ENCODE measurements around the gene MAGEE1.

Gene MAGEE1, protein sequence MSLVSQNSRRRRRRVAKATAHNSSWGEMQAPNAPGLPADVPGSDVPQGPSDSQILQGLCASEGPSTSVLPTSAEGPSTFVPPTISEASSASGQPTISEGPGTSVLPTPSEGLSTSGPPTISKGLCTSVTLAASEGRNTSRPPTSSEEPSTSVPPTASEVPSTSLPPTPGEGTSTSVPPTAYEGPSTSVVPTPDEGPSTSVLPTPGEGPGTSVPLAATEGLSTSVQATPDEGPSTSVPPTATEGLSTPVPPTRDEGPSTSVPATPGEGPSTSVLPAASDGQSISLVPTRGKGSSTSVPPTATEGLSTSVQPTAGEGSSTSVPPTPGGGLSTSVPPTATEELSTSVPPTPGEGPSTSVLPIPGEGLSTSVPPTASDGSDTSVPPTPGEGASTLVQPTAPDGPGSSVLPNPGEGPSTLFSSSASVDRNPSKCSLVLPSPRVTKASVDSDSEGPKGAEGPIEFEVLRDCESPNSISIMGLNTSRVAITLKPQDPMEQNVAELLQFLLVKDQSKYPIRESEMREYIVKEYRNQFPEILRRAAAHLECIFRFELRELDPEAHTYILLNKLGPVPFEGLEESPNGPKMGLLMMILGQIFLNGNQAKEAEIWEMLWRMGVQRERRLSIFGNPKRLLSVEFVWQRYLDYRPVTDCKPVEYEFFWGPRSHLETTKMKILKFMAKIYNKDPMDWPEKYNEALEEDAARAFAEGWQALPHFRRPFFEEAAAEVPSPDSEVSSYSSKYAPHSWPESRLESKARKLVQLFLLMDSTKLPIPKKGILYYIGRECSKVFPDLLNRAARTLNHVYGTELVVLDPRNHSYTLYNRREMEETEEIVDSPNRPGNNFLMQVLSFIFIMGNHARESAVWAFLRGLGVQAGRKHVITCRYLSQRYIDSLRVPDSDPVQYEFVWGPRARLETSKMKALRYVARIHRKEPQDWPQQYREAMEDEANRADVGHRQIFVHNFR

DNA sequence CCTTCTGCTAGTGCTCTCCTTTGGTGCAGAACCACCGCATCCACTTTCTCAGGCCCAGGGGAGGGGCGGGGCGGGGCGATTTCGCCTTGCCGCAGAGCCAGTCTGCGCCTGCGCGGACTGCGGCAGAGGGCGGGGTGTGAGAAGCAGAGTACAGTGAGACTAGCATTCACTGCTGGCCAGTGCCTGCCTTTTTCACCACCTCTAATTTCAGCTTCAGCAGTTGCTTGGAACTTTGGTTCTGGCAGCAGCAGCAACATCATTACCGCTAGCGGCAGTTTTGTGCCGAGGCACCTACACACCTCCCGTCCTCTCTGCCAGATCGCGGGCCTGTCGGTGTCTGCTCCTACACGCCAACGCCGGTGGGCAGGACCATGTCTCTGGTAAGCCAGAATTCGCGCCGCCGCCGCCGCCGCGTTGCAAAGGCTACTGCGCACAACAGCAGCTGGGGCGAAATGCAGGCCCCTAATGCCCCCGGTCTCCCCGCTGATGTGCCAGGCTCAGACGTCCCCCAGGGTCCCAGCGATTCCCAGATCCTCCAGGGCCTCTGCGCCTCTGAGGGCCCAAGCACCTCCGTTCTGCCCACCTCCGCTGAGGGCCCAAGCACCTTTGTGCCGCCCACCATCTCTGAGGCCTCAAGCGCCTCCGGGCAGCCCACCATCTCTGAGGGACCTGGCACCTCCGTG, at the start of gene MAGEE1:
Gene MAGEE1, plus strand, starts transcription at position 151 of the 683 bp plus-strand sequence. Its CDS starts 221 bp downstream, at position 372.
- peak; percentile 89 for DNase-seq

DNA sequence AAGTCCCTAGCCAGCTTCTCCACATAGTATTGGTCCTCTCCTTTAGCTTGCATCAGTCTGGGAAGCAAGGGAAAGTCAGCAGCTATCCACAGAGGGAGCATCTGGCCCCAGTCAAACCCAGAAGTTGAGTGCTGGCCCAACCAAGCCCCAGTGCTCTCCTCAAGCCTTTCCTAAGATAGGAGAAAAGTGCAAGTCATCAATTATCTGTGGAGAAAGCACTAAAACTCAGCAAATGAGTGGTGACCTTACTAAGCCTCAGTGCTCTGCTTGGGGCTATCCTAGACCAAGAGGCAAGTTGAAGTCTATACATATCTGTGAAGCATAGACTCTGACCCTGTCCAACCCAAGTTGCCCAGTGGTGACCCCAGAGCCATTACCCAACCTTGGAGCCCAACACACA, 28.5 kb upstream of the MAGEE1 start:
- DNase-seq = no peak

DNA sequence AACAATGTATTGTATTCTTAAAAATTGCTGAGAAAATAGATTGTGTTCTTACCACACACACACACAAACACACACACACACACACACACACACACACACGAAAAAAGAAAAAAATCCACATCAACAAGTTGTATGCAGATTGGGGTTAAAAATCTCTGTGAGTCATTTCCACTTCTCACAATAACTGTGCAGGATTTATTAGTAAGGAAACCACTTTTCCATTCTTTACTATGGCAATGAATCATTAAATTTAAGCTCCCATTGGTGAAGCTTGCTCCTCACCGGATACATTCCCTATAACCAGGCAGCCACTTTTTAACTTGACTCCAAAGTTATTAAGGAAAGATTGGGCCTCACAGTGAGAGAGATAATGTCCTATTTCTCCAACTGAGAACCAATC, 19.7 kb upstream of the MAGEE1 start:
- DNase-seq = no peak

DNA sequence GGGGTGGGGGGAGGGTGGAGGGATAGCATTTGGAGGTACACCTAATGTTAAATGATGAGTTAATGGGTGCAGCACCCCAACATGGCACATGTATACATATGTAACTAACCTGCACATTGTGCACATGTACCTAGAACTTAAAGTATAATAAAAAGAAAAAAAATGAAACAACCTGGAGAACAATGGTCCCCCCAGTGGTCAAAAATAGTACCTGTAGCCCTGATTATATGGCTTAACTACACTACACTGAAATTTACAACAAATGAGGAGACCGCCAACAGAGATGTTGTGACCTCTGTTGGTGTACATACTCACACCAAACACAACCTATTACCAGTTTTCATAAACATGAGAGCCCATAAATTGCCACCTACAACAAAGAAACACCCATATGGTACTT, 7.3 kb upstream of the MAGEE1 start:
- DNase-seq = no peak

DNA sequence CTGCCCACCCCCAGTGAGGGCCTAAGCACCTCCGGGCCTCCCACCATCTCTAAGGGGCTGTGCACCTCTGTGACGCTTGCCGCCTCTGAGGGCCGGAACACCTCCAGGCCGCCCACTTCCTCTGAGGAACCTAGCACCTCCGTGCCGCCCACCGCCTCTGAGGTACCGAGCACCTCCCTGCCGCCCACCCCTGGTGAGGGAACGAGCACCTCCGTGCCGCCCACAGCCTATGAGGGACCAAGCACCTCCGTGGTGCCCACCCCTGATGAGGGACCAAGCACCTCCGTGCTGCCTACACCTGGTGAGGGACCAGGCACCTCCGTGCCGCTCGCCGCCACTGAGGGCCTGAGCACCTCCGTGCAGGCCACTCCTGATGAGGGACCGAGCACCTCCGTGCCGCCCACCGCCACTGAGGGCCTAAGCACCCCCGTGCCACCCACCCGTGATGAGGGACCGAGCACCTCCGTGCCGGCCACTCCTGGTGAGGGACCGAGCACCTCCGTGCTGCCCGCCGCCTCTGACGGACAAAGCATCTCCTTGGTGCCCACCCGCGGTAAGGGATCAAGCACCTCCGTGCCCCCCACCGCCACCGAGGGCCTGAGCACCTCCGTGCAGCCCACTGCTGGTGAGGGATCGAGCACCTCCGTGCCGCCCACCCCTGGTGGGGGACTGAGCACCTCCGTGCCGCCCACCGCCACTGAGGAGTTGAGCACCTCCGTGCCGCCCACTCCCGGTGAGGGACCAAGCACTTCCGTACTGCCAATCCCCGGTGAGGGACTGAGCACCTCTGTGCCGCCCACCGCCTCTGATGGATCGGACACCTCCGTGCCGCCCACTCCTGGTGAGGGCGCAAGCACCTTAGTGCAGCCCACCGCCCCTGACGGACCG, 977 bp downstream of the MAGEE1 start:
- no peak for DNase-seq

DNA sequence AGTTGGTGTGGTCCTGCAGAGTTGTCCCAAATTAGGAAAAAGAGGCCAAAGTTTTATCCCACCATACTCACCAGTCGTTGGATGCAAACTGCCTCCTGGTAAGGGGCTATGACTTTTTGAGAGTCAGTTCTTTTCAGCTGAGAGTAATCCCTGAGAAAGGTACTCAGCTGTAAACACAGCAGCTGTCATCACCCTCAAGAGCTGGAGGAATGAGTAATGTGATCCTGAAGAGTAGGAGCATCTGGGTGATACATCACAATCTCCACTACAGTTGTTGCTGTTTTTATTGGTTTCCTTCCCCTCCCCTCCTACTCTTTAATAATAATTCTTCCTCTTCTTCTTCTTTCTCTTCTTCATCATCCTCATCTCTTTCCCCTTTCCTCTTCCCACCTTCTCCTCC, 5.7 kb downstream of the MAGEE1 start:
- peak; percentile 16 for DNase-seq

DNA sequence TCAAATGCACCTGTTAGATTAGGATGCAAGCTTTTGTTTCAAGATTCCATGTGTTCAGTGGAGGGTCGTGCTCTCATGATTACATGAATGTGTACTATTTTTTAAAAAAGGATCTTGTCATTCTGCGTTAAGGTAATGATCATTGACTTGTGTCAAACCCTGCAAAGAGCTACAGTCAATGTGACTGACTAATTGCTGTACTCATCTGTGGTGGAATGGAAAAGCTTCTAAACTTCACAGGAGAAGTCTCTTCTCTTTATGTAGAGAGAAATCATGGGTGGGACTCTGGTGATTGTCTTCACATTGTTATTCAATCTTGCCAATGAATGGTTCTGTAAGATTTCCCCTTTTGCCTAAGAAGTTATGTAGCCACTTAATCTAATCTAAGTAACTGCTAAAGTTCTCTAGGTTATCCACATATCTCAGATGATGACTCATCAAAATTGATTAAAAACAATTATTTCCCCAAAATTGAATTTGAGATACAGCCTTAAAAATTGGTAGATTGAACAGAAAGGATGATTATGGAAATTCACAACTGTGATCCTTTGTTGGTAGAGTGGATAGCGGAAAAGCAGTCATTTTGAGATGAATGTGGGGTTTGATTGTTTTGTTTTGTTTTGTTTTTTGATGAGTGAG, 6.7 kb downstream of the MAGEE1 start:
- DNase-seq = peak; percentile 19

DNA sequence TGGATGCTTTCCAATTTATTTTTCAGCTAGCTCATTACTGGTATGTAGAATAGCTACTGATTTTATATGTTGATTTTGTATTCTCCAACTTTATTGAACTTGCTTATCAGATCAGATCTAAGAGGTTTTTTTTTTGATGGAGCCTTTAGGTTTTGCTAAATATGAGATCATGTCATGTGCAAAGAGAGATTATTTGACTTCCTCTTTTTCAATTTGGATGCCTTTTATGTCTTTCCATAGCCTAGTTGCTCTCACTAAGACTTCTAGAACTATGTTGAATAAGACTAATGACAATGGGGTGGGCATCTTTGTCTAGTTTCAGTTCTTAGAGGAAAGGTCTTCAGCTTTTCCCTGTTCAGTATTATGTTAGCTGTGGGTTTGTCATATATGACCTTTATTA, 11.7 kb downstream of the MAGEE1 start:
- no peak for DNase-seq

DNA sequence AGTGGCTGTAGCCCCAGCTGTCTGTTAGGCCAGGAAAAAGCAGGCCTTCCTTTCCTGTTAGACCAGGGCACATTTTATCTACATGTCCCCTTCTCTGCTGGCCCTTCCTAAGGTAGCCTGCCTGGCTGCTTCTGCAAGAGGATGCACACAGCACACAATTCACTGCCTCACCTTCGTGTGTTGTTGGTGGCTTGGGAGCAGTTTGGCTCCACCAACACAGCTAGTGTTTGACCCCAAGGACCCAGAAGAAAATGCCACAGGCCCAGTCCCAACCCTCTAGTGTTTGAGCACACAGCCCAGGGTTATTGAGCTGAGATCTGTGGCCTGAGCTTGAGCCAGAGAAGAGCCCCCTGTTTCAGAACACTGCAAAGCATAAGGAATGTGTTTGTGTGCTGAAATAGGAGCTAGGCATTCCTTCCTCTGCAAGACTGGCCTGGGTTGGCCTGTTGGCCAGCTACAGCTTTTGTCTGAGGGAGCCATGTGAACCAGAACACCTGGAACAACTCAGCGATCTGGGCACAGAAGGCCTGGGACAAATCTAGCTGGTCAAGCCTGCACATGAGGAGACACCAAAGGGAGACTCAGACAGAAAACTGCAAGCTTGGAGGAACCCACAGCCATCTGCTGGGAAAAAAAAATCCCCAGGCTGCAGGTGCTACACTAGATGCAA, 26.4 kb downstream of the MAGEE1 start:
- DNase-seq = no peak

DNA sequence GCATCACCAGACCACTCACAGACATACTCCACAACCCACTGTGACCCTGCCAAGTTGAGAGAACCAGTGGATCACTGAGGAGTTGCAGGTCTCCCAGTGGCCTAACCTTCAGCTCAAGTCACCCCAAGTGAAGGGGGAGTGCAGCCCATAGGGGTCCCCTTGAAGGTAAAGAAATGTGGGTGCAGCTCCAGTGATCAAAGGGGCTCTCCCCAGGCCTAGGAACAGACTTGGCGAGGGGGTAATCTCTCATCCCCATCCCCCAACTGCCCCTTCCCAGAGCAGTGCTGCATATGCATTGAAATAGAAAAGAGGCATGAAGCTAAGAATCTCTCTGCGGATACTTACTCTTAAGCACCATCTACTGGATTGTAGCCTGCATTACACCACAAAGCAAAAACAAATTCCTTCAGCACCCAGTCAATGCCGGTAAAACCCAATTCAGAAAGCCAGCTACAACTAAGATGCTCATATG, 27.0 kb downstream of the MAGEE1 start:
- peak; percentile 53 for DNase-seq

DNA sequence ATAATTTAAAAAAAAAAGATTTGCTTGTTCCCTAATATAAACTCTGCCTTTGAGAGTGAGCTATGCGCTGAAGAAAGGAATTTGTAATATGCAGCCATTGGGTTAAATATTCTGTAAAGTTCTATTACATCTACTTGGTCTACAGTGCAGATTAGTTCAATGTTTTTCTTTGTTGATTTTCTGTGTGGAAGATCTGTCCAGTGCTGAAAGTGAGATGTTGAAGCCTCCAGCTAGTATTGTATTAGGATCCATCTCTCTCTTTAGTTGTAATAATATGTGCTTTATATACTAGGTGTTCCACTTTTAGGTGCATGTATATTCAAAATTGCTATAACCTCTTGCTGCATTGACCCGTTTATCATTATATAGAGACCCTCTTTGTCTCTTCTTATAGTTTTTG, 49.8 kb downstream of the MAGEE1 start:
- DNase-seq = no peak

Measured in eye (tissue), 1 donor.